Measurements from ENCODE around the gene LTBP4. TPM values are rescaled to one million over a fixed set of nuclear protein-coding genes. Genes with fewer than 3 reads are reported as not detected.

LTBP4 gene
- total and polyA plus RNA-seq, 2 donors (not counting 1 experiment from before 2014, with no cell fraction given): 81.2 to 105 TPM

- Mint-ChIP-seq H3K4me1 (no peaks in the 10 kb centered on the region), H3K9me3 (ENCODE audit: insufficient read depth) (no peaks in the 10 kb centered on the region), H3K27ac (no peak overlapping the region), H3K4me3 (no peak overlapping the region), H3K27me3 (peaks cover 38% of the 10 kb centered on the region)
- Histone ChIP-seq H2AFZ (ENCODE audit: insufficient read depth, low read depth, low read length, poor library complexity, severe bottlenecking) (no peak overlapping the region), H3K4me2 (replicated peaks; ENCODE audit: low read depth, low read length, poor library complexity, severe bottlenecking) (no peak overlapping the region), H3K9ac (ENCODE audit: low read length) (no peak overlapping the region), H3K36me3 (replicated peaks in 1 of 2; ENCODE audit: control extremely low read depth in 1 of 2, control insufficient read depth in 1 of 2, extremely low read depth in 1 of 2, insufficient read depth in 2 of 2, low read length in 1 of 2) (no peaks in the 10 kb centered on the region), H4K20me1 (ENCODE audit: control insufficient read depth, insufficient read depth, low read length, poor library complexity, severe bottlenecking) (no peaks in the 10 kb centered on the region), H3K27ac (ENCODE audit: low read length in 2 of 2) (no peak overlapping the region), H3K4me3 (ENCODE audit: control extremely low read depth in 1 of 5, extremely low read depth in 1 of 5, insufficient read depth in 1 of 5, low read depth in 2 of 5, low read length in 4 of 5) (no peak overlapping the region), H3K27me3 (replicated peaks in 1 of 4; ENCODE audit: control extremely low read depth in 1 of 4, control insufficient read depth in 3 of 4, insufficient read depth in 4 of 4, low read length in 3 of 4) (peaks cover 0 to 28% (median 4%) of the 10 kb centered on the region in 4 experiments), H3K4me1 (ENCODE audit: control insufficient read depth in 2 of 2, insufficient read depth in 2 of 2, low read length in 2 of 2) (no peaks in the 10 kb centered on the region), H3K79me2 (ENCODE audit: control insufficient read depth, insufficient read depth, low read length) (no peaks in the 10 kb centered on the region), H3K9me3 (ENCODE audit: control extremely low read depth in 1 of 3, control insufficient read depth in 2 of 3, insufficient read depth in 1 of 3, low read length in 2 of 3) (peaks cover 0 to 2% (median 0%) of the 10 kb centered on the region in 3 donors)
- no peak for TF ChIP-seq CTCF (IDR thresholded peaks at IDR 0.05)
- no peak for TF ChIP-seq EZH2 (IDR thresholded peaks at IDR 0.05; ENCODE audit: borderline replicate concordance, insufficient read depth, low read depth, low read length, poor library complexity, severe bottlenecking)
- intact Hi-C loops (cut with micrococcal nuclease): no loop called here
- no CpG with 5 or more reads among the region's 3 CpGs for WGBS (ENCODE audit: insufficient coverage)
- ChIA-PET POLR2A (no interaction called here), CTCF (interaction anchor here (1.4 to 2.4 kb wide), 2 partner anchors 11 to 18 kb away, joined by 3 to 7 read pairs; no protein-coding TSS in a partner anchor)
- DNase-seq (no peak), ATAC-seq (ENCODE audit: low read depth) (no peak)
Observed at GRCh38 chr19:40559394-40559793, 41.8 kb upstream of the LTBP4 start.

- Histone ChIP-seq H3K36me3 (replicated peaks in 1 of 2; ENCODE audit: control extremely low read depth in 1 of 2, control insufficient read depth in 1 of 2, extremely low read depth in 1 of 2, insufficient read depth in 2 of 2, low read length in 1 of 2) (no peaks in the 10 kb centered on the region), H3K4me3 (ENCODE audit: control extremely low read depth in 1 of 5, extremely low read depth in 1 of 5, insufficient read depth in 1 of 5, low read depth in 2 of 5, low read length in 4 of 5) (no peak overlapping the region), H3K9ac (ENCODE audit: low read length) (no peak overlapping the region), H3K4me2 (replicated peaks; ENCODE audit: low read depth, low read length, poor library complexity, severe bottlenecking) (no peak overlapping the region), H3K27me3 (replicated peaks in 1 of 4; ENCODE audit: control extremely low read depth in 1 of 4, control insufficient read depth in 3 of 4, insufficient read depth in 4 of 4, low read length in 3 of 4) (peaks cover 0 to 26% (median 2%) of the 10 kb centered on the region in 4 experiments), H2AFZ (ENCODE audit: insufficient read depth, low read depth, low read length, poor library complexity, severe bottlenecking) (no peak overlapping the region), H3K79me2 (ENCODE audit: control insufficient read depth, insufficient read depth, low read length) (no peaks in the 10 kb centered on the region), H3K9me3 (ENCODE audit: control extremely low read depth in 1 of 3, control insufficient read depth in 2 of 3, insufficient read depth in 1 of 3, low read length in 2 of 3) (peaks cover 0 to 2% (median 0%) of the 10 kb centered on the region in 3 donors), H3K4me1 (ENCODE audit: control insufficient read depth in 2 of 2, insufficient read depth in 2 of 2, low read length in 2 of 2) (no peaks in the 10 kb centered on the region), H3K27ac (ENCODE audit: low read length in 2 of 2) (no peak overlapping the region), H4K20me1 (ENCODE audit: control insufficient read depth, insufficient read depth, low read length, poor library complexity, severe bottlenecking) (no peaks in the 10 kb centered on the region)
- no peak overlapping the region for H3K27ac Mint-ChIP-seq
- H3K4me3 Mint-ChIP-seq: no peak overlapping the region
- 89% methylated on average over 20 of the region's 20 CpGs for WGBS (ENCODE audit: insufficient coverage)
- no peak for ATAC-seq (ENCODE audit: low read depth)
- CTCF ChIA-PET: interaction anchor here (1.4 kb wide), 1 partner anchor 19 kb away, joined by 3 read pairs; no protein-coding TSS in a partner anchor
- no peaks in the 10 kb centered on the region for H3K4me1 Mint-ChIP-seq
- peaks cover 36% of the 10 kb centered on the region for H3K27me3 Mint-ChIP-seq
- intact Hi-C loops (cut with micrococcal nuclease): no loop called here
- no peak for DNase-seq
- no peak for TF ChIP-seq EZH2 (IDR thresholded peaks at IDR 0.05; ENCODE audit: borderline replicate concordance, insufficient read depth, low read depth, low read length, poor library complexity, severe bottlenecking)
- no peak for TF ChIP-seq CTCF (IDR thresholded peaks at IDR 0.05)
- POLR2A ChIA-PET: no interaction called here
- no peaks in the 10 kb centered on the region for H3K9me3 Mint-ChIP-seq (ENCODE audit: insufficient read depth)
Observed at GRCh38 chr19:40560092-40560507, 41.1 kb upstream of the LTBP4 start.
